B cell (primary cell): ENCODE data around the gene CACNB4. TPM values are rescaled to one million over a fixed set of nuclear protein-coding genes. Genes with fewer than 3 reads are reported as not detected.

Experiments used
- ATAC-seq: fragments of 200-7000 bp; cut with Tn5 transposase; one replicate; pipeline ENCODE4 v1.10.0; 2021; ENCODE audit warnings: low read depth, mild to moderate bottlenecking, moderate number of reproducible peaks, moderate library complexity
- CTCF ChIA-PET: fragments of 350-600 bp; sonication (Branson Sonifier 250); formaldehyde crosslinking; loops from one replicate; lab custom pipeline; 2021; ENCODE audit warnings: antibody characterized with exemption, inconsistent platforms; lab: Charles Lee
- POLR2A ChIA-PET: fragments of 350-600 bp; sonication (Branson Sonifier 250); formaldehyde crosslinking; loops from one replicate; lab custom pipeline; 2021; ENCODE audit warnings: antibody characterized with exemption; lab: Charles Lee
- DNase-seq: peaks from one replicate; pipeline ENCODE4 v3.0.0; 2013
- H2AFZ ChIP-seq: 2 replicates; pipeline ENCODE4 v1.6.1; 2012; ENCODE audit warnings: mild to moderate bottlenecking, low read depth, low read length; ENCODE audit not compliant: insufficient read depth, poor library complexity, severe bottlenecking
- H3K27ac ChIP-seq, 2 donors: 1 replicate in 1 of 2; 2 replicates in 1 of 2; pipeline ENCODE4 v1.5.1; 2012 to 2013; ENCODE audit warnings: low read length in 2 of 2, mild to moderate bottlenecking in 2 of 2, moderate library complexity in 1 of 2
- H3K27me3 ChIP-seq, 4 experiments: fragments of 200-600 bp in 1 of 4; sonication (generic) in 1 of 4; replicated peaks in 1 of 4; 1 replicate in 2 of 4; 2 replicates in 2 of 4; pipeline versions ENCODE4 v1.6.1 to v1.7.0; 2013 to 2016; ENCODE audit warnings: low read length in 3 of 4, mild to moderate bottlenecking in 2 of 4, mixed read lengths in 1 of 4, moderate library complexity in 1 of 4; ENCODE audit not compliant: insufficient read depth in 4 of 4, control insufficient read depth in 3 of 4; ENCODE audit errors: control extremely low read depth in 1 of 4
- H3K36me3 ChIP-seq, 2 experiments: replicated peaks in 1 of 2; 1 replicate in 1 of 2; 2 replicates in 1 of 2; pipeline versions ENCODE4 v1.6.1 to v1.7.1; 2013; ENCODE audit warnings: low read length in 1 of 2; ENCODE audit not compliant: insufficient read depth in 2 of 2, control insufficient read depth in 1 of 2; ENCODE audit errors: control extremely low read depth in 1 of 2, extremely low read depth in 1 of 2
- H3K4me1 ChIP-seq, 2 donors: fragments of 200-600 bp in 1 of 2; sonication (generic) in 1 of 2; 1 replicate in 1 of 2; 2 replicates in 1 of 2; pipeline versions ENCODE4 v1.5.1 to v1.6.1; 2013 to 2017; ENCODE audit warnings: low read length in 2 of 2; ENCODE audit not compliant: control insufficient read depth in 2 of 2, insufficient read depth in 2 of 2
- H3K4me2 ChIP-seq: replicated peaks from 2 replicates; pipeline ENCODE3; 2012; ENCODE audit warnings: mild to moderate bottlenecking, low read depth, low read length; ENCODE audit not compliant: poor library complexity, severe bottlenecking
- H3K4me3 ChIP-seq, 5 experiments: fragments of 200-600 bp in 1 of 5; sonication (generic) in 1 of 5; 1 replicate in 3 of 5; 2 replicates in 2 of 5; pipeline versions ENCODE4 v1.5.1 to v1.7.0; 2011 to 2016; ENCODE audit warnings: low read length in 4 of 5, mild to moderate bottlenecking in 4 of 5, low read depth in 2 of 5, control low read depth in 1 of 5, moderate library complexity in 1 of 5; ENCODE audit not compliant: insufficient read depth in 1 of 5; ENCODE audit errors: control extremely low read depth in 1 of 5, extremely low read depth in 1 of 5
- H3K79me2 ChIP-seq: fragments of 200-600 bp; sonication (generic); one replicate; pipeline ENCODE4 v1.6.0; 2016; ENCODE audit warnings: low read length; ENCODE audit not compliant: control insufficient read depth, insufficient read depth
- H3K9ac ChIP-seq: fragments of 200-600 bp; sonication (generic); 2 replicates; pipeline ENCODE4 v1.6.1; 2017; ENCODE audit warnings: mild to moderate bottlenecking, low read length, moderate library complexity
- H3K9me3 ChIP-seq, 3 donors: one replicate each; pipeline versions ENCODE4 v1.6.1 to v1.7.1; 2013; ENCODE audit warnings: low read length in 2 of 3; ENCODE audit not compliant: control insufficient read depth in 2 of 3, insufficient read depth in 1 of 3; ENCODE audit errors: control extremely low read depth in 1 of 3
- H4K20me1 ChIP-seq: 2 replicates; pipeline ENCODE4 v1.6.0; 2012; ENCODE audit warnings: mild to moderate bottlenecking, low read length; ENCODE audit not compliant: insufficient read depth, control insufficient read depth, poor library complexity, severe bottlenecking
- H3K27ac Mint-ChIP-seq: one replicate; pipeline ENCODE4 v1.8.0; 2021; ENCODE audit warnings: mixed read lengths
- H3K27me3 Mint-ChIP-seq: one replicate; pipeline ENCODE4 v1.8.0; 2021; ENCODE audit warnings: mixed read lengths
- H3K4me1 Mint-ChIP-seq: one replicate; pipeline ENCODE4 v1.8.0; 2021; ENCODE audit warnings: mixed read lengths
- H3K4me3 Mint-ChIP-seq: one replicate; pipeline ENCODE4 v1.8.0; 2021; ENCODE audit warnings: mixed read lengths
- H3K9me3 Mint-ChIP-seq: one replicate; pipeline ENCODE4 v1.8.0; 2022; ENCODE audit warnings: mixed read lengths; ENCODE audit not compliant: insufficient read depth
- CTCF ChIP-seq: fragments of 200-600 bp; IDR thresholded peaks from one replicate; pipeline ENCODE4 v1.8.0; 2022; ENCODE audit warnings: antibody characterized with exemption, mild to moderate bottlenecking
- EZH2 ChIP-seq: IDR thresholded peaks from 2 replicates; pipeline ENCODE4 v1.6.1; 2012; ENCODE audit warnings: borderline replicate concordance, low read depth, mild to moderate bottlenecking, moderate library complexity, low read length; ENCODE audit not compliant: insufficient read depth, poor library complexity, severe bottlenecking
- WGBS: methylation state at CpG from one replicate; pipeline ENCODE4 v1.1.5; 2013; ENCODE audit warnings: missing lambda C conversion rate; ENCODE audit not compliant: insufficient coverage; 5-methylcytosine and 5-hydroxymethylcytosine counted together
- intact Hi-C: fragments of 100-400 bp; cut with micrococcal nuclease; formaldehyde crosslinking; loops from one replicate; pipeline ENCODE4 v1.10.0; 2022
- polyA plus RNA-seq: library from polyadenylated mRNA; depleted of rRNA; stranded (reverse); fragments of >200 nt; gene quantifications from 2 replicates; pipeline ENCODE4 v1.2.3, GENCODE V29; 2012
- total RNA-seq, 2 donors: library from RNA; stranded (reverse); fragments of 120-200 nt in 1 of 2; gene quantifications; 1 replicate in 1 of 2; 2 replicates in 1 of 2; pipeline versions ENCODE4 v1.2.3 to v1.2.4, GENCODE V29; 2013 to 2022

Gene CACNB4
- total and polyA plus RNA-seq, 2 donors (not counting 1 experiment from before 2014, with no cell fraction given), result 0.12 to 1.4 TPM

GRCh38 chr2:151967829-151968722 lies 130.8 kb downstream of the CACNB4 start:
- Mint-ChIP-seq H3K4me1 (no peaks in the 10 kb centered on the region), H3K4me3 (no peak overlapping the region), H3K27me3 (peaks cover 1% of the 10 kb centered on the region), H3K9me3 (no peaks in the 10 kb centered on the region), H3K27ac (no peak overlapping the region)
- Histone ChIP-seq H3K9ac (no peak overlapping the region), H3K36me3 (no peaks in the 10 kb centered on the region), H3K4me2 (no peak overlapping the region), H3K4me3 (no peak overlapping the region), H3K79me2 (no peaks in the 10 kb centered on the region), H3K4me1 (no peaks in the 10 kb centered on the region), H3K9me3 (no peaks in the 10 kb centered on the region), H3K27ac (no peak overlapping the region), H4K20me1 (no peaks in the 10 kb centered on the region), H2AFZ (no peak overlapping the region), H3K27me3 (no peaks in the 10 kb centered on the region)
- intact Hi-C loops, result no loop called here
- TF ChIP-seq EZH2 (no peak), CTCF (no peak)
- DNase-seq (no peak), ATAC-seq (no peak)
- WGBS, result 100% methylated on average over 4 of the region's 11 CpGs
- CTCF ChIA-PET, result interaction anchor here (1.0 to 1.4 kb wide), 2 partner anchors 14 to 24 kb away, joined by 3 read pairs; no protein-coding TSS in a partner anchor
- POLR2A ChIA-PET, result no interaction called here

- H3K9ac ChIP-seq, result no peak overlapping the region
- H3K4me1 ChIP-seq, result no peaks in the 10 kb centered on the region
- ATAC-seq (no peak), DNase-seq (no peak)
- H2AFZ ChIP-seq, result no peak overlapping the region
- no peak overlapping the region for H3K4me3 ChIP-seq
- no peaks in the 10 kb centered on the region for H3K9me3 ChIP-seq
- no peak overlapping the region for H3K27ac Mint-ChIP-seq
- no peaks in the 10 kb centered on the region for H3K79me2 ChIP-seq
- no peaks in the 10 kb centered on the region for H3K27me3 Mint-ChIP-seq
- no peaks in the 10 kb centered on the region for H3K36me3 ChIP-seq
- no peak for TF ChIP-seq EZH2
- TF ChIP-seq CTCF, result no peak
- intact Hi-C loops, result no loop called here
- ChIA-PET POLR2A (no interaction called here), CTCF (interaction anchor here (0.7 to 1.3 kb wide), 3 partner anchors 9 to 31 kb away, joined by 3 to 5 read pairs (median 3); no protein-coding TSS in a partner anchor)
- H3K4me1 Mint-ChIP-seq, result no peaks in the 10 kb centered on the region
- no peaks in the 10 kb centered on the region for H4K20me1 ChIP-seq
- WGBS, result no CpG with 5 or more reads among the region's 4 CpGs
- H3K27me3 ChIP-seq, result no peaks in the 10 kb centered on the region
- no peak overlapping the region for H3K4me3 Mint-ChIP-seq
- H3K27ac ChIP-seq, result no peak overlapping the region
- H3K9me3 Mint-ChIP-seq, result no peaks in the 10 kb centered on the region
- H3K4me2 ChIP-seq, result no peak overlapping the region
Observed at GRCh38 chr2:151965884-151966283, 133.0 kb downstream of the CACNB4 start.
